Calu3 (cell line): ENCODE measurements around the gene ATP6V0A1. TPM values are rescaled to one million over a fixed set of nuclear protein-coding genes. Genes with fewer than 3 reads are reported as not detected.

Experiments
- BruUV-seq: library from RNA; stranded (reverse); fragments of 400-500 nt; replicated peaks from 2 replicates; lab custom pipeline; 2021; lab: Mats Ljungman, UMichigan
- CTCF ChIA-PET: fragments of 300-600 bp; sonication (Branson Sonifier 250); formaldehyde crosslinking; loops from one replicate; lab custom pipeline; 2022; ENCODE audit warnings: antibody characterized with exemption; lab: Charles Lee
- DNase-seq: peaks from one replicate; pipeline ENCODE4 v3.0.0; 2022
- H3K27ac Mint-ChIP-seq: one replicate; pipeline ENCODE4 v1.8.0; 2022; ENCODE audit warnings: mixed read lengths; ENCODE audit not compliant: unreplicated experiment
- H3K27me3 Mint-ChIP-seq: one replicate; pipeline ENCODE4 v1.8.0; 2022; ENCODE audit warnings: mixed read lengths; ENCODE audit not compliant: unreplicated experiment
- H3K36me3 Mint-ChIP-seq: one replicate; pipeline ENCODE4 v1.8.0; 2022; ENCODE audit warnings: mild to moderate bottlenecking, moderate library complexity, mixed read lengths; ENCODE audit not compliant: insufficient read depth, unreplicated experiment
- H3K4me1 Mint-ChIP-seq: one replicate; pipeline ENCODE4 v1.8.0; 2022; ENCODE audit warnings: mild to moderate bottlenecking, low read depth, mixed read lengths; ENCODE audit not compliant: unreplicated experiment
- H3K4me3 Mint-ChIP-seq: one replicate; pipeline ENCODE4 v1.8.0; 2022; ENCODE audit warnings: mild to moderate bottlenecking, low read depth, moderate library complexity, mixed read lengths; ENCODE audit not compliant: unreplicated experiment
- H3K9me3 Mint-ChIP-seq: one replicate; pipeline ENCODE4 v1.8.0; 2022; ENCODE audit warnings: low read depth, mixed read lengths; ENCODE audit not compliant: unreplicated experiment
- CTCF ChIP-seq: fragments of 200-600 bp; IDR thresholded peaks from one replicate; pipeline ENCODE4 v1.8.0; 2022; ENCODE audit warnings: antibody characterized with exemption; ENCODE audit not compliant: unreplicated experiment
- intact Hi-C: fragments of 100-400 bp; cut with micrococcal nuclease; formaldehyde crosslinking; loops from one replicate; pipeline ENCODE4 v1.10.0; 2022; ENCODE audit not compliant: unreplicated experiment
- total RNA-seq: library from RNA; stranded (reverse); gene quantifications from 2 replicates; pipeline ENCODE4 v1.2.3, GENCODE V29; 2022

Gene ATP6V0A1
- total RNA-seq, 1 experiment from 2014 or later = 141 TPM

- no peak overlapping the region for H3K27ac Mint-ChIP-seq
- intact Hi-C loops = no loop called here
- peak overlapping the region; percentile 89 for H3K4me3 Mint-ChIP-seq
- no peak for DNase-seq
- BruUV-seq = no TSS peak
- H3K4me1 Mint-ChIP-seq = peaks cover 44% of the 10 kb centered on the region
- H3K9me3 Mint-ChIP-seq = no peaks in the 10 kb centered on the region
- H3K36me3 Mint-ChIP-seq = peaks cover 18% of the 10 kb centered on the region
- H3K27me3 Mint-ChIP-seq = peaks cover 44% of the 10 kb centered on the region
- TF ChIP-seq CTCF = no peak
- CTCF ChIA-PET = interaction anchor here (1.0 to 1.7 kb wide), 6 partner anchors 16 to 109 kb away, joined by 3 to 17 read pairs (median 6); no protein-coding TSS in a partner anchor
These were observed 34.9 kb upstream of the ATP6V0A1 start for GRCh38 chr17:42423766-42424165.

DNA sequence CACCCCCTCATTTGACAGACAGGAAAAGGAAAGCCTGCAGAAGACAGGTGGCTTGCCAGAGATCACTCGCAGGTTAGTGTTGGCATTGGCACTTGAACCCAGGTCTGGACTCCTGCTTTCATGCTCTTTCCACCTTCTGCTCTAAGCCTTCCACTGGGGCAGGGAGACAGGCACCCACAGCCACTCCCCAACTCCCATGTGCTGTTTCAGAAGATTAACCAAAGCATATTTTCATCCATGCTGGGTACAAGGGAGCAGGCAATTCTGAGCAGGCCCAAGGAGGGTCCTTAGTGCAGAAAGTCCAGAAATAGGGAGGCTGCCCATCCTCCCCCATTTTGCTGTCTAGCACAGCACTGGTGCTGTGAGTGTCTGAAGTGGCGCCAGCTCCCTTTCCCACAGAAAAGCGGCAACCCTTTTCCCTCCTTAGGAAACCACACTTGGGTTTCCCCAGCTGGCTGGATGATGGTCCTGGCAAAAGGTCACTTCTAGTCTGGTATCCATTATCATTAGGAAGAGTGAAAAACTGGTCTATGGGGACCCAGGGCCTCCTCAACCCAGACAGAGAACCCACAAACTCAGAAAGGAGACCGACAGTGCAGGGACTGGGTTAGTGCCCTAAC, 33.6 kb upstream of the ATP6V0A1 start:
- peaks cover 18% of the 10 kb centered on the region for H3K36me3 Mint-ChIP-seq
- intact Hi-C loops = no loop called here
- TF ChIP-seq CTCF = no peak
- BruUV-seq = no TSS peak
- H3K9me3 Mint-ChIP-seq = no peaks in the 10 kb centered on the region
- no peak overlapping the region for H3K27ac Mint-ChIP-seq
- DNase-seq = no peak
- H3K4me3 Mint-ChIP-seq = no peak overlapping the region
- H3K4me1 Mint-ChIP-seq = peaks cover 37% of the 10 kb centered on the region
- H3K27me3 Mint-ChIP-seq = peaks cover 37% of the 10 kb centered on the region
- CTCF ChIA-PET = no interaction called here

DNA sequence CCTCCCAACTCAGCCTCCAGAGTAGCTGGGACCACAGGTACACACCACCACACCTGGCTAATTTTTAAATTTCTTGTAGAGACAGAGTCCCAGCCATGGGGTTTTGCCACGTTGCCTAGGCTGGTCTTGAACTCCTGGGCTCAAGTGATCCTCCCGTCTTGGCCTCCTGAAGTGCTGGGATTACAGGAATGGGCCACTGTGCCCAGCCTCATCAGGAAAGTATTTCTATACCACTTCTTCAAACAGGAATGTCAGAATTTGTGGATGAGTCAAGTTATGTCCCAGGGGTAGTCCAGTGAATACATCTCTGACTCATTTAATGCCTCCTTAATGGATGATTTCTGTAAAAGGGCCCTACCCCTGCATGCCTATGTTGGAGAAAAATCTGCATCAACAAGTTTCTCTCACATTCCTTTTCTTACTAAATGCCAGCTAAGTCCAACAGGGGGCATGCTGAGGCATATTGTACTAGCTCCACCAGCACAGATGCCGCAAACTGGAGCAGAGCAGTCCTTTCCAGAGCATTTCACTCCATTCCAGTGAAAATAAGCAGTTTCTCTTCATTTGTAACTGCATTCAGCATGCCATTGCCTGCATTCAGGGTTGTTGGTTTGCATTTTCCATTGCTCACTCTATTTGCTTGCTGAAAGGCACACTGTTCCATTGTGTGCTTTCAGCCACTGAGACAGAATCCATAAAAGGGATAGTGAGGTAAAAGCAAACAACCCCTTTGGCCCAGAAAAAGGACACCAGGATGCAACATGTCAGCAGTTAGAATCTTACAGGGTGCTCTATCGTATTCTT, 30.3 kb upstream of the ATP6V0A1 start:
- H3K36me3 Mint-ChIP-seq = peaks cover 2% of the 10 kb centered on the region
- peaks cover 3% of the 10 kb centered on the region for H3K9me3 Mint-ChIP-seq
- intact Hi-C loops = loop anchor here (2.0 kb wide), 2 partner anchors 28 to 90 kb away; no protein-coding TSS in a partner anchor
- peak; percentile 78 for DNase-seq
- BruUV-seq = no TSS peak
- no peak overlapping the region for H3K27ac Mint-ChIP-seq
- CTCF ChIA-PET = interaction anchor here (0.6 to 1.4 kb wide), 14 partner anchors 9 to 644 kb away, joined by 3 to 19 read pairs (median 3); no protein-coding TSS in a partner anchor
- peaks cover 5% of the 10 kb centered on the region for H3K27me3 Mint-ChIP-seq
- H3K4me1 Mint-ChIP-seq = peaks cover 25% of the 10 kb centered on the region
- peak; percentile 93 for TF ChIP-seq CTCF
- no peak overlapping the region for H3K4me3 Mint-ChIP-seq

DNA sequence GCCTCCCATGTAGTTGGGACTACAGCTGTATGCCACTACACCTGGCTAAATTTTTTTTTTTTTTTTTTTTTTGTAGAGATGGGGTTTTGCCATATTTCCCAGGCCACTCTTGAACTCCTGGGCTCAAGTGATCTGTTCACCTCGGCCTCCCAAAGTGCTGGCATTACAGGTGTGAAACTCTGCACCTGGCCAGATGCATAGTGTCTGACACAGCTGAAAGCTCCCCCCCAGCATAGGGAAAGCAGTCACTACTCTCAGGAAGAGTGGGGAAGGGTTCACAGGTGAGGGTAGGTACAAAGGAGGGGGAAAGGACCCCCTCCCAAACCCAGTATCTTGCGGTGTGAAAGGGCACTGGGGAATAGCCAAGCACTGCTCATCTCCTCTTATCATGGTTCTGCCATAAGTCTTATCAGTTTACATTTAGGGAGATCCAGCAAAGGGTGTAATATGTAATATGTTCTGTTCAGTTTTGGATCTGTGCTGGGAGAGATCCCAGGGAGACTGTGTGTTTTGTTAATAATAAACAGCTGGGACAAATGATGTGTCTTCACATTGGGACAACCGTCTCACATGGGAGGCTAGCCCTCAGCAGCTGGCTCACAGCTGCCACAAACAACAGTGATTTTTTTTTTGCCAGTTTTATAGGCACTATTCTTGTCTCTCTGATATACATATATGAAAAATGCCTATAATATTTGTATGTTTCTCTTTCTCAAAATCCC, 28.8 kb upstream of the ATP6V0A1 start:
- Mint-ChIP-seq H3K4me1 (peaks cover 24% of the 10 kb centered on the region), H3K9me3 (peaks cover 3% of the 10 kb centered on the region), H3K4me3 (no peak overlapping the region), H3K36me3 (no peaks in the 10 kb centered on the region), H3K27ac (no peak overlapping the region), H3K27me3 (no peaks in the 10 kb centered on the region)
- no TSS peak for BruUV-seq
- CTCF ChIA-PET = interaction anchor here (0.6 to 0.7 kb wide), 2 partner anchors 10 to 88 kb away, joined by 3 to 4 read pairs; no protein-coding TSS in a partner anchor
- intact Hi-C loops = loop anchor here (2.0 kb wide), 2 partner anchors 27 to 89 kb away; no protein-coding TSS in a partner anchor
- no peak for TF ChIP-seq CTCF
- no peak for DNase-seq
